K562 (cell line): ENCODE results near the gene COX5A. TPM values are rescaled to one million over a fixed set of nuclear protein-coding genes. Genes with fewer than 3 reads are reported as not detected.

ENCODE experiments used
- ATAC-seq: fragments of 200-7000 bp; cut with Tn5 transposase; 3 replicates; pipeline ENCODE4 v1.9.1; 2020; ENCODE audit warnings: moderate library complexity
- BruUV-seq: library from RNA; stranded (reverse); fragments of 400-500 nt; replicated peaks from 2 replicates; lab custom pipeline; 2021; lab: Mats Ljungman, UMichigan
- CTCF ChIA-PET: fragments of 300-600 bp; formaldehyde crosslinking; extraction: SDS; loops from one replicate; lab custom pipeline; 2021; ENCODE audit warnings: low intra/inter-chr PET ratio; lab: Yijun Ruan, JAX
- POLR2A ChIA-PET: fragments of 300-600, 350-650 bp; sonication (Branson Sonifier 250); formaldehyde crosslinking; extraction: SDS; loops from one replicate; lab custom pipeline; 2021; ENCODE audit warnings: antibody characterized with exemption, inconsistent platforms; lab: Yijun Ruan, JAX
- DNase-seq, 4 experiments: peaks; one replicate each; pipeline versions ENCODE4 v3.0.0 to v3.0.0-alpha.2; 2011 to 2018; ENCODE audit warnings: low spot score in 3 of 4, mixed read lengths in 3 of 4; ENCODE audit errors: extremely low read depth in 1 of 4
- FAIRE-seq: peaks from 2 replicates; lab custom pipeline; 2011; peaks lifted over from hg19 to GRCh38; lab: Jason Lieb, UNC
- H2AFZ ChIP-seq: 2 replicates; pipeline ENCODE4 v1.6.0; 2011; ENCODE audit warnings: low read depth, low read length, control low read depth, inconsistent platforms
- H3K27ac ChIP-seq: fragments of 200-600 bp; 3 replicates; pipeline ENCODE4 v1.8.0; 2011; ENCODE audit warnings: low read depth, mild to moderate bottlenecking, control low read depth, inconsistent platforms, low read length, moderate library complexity, mixed read lengths; ENCODE audit errors: extremely low read depth
- H3K27me3 ChIP-seq, 2 experiments: fragments of 300-600 bp in 1 of 2; 2 replicates in 1 of 2; 3 replicates in 1 of 2; pipeline versions ENCODE4 v1.6.0 to v1.8.0; 2011; ENCODE audit warnings: inconsistent platforms in 2 of 2, low read length in 2 of 2, mild to moderate bottlenecking in 1 of 2, mixed read lengths in 1 of 2, moderate library complexity in 1 of 2; ENCODE audit not compliant: control insufficient read depth in 2 of 2, insufficient read depth in 2 of 2
- H3K36me3 ChIP-seq: fragments of 300-600 bp; 3 replicates; pipeline ENCODE4 v1.8.0; 2011; ENCODE audit warnings: mild to moderate bottlenecking, low read length, inconsistent platforms; ENCODE audit not compliant: control insufficient read depth, insufficient read depth
- H3K4me1 ChIP-seq, 2 experiments: fragments of 200-600 bp in 1 of 2; replicated peaks in 1 of 2; 2 replicates in 1 of 2; 3 replicates in 1 of 2; pipeline versions ENCODE4 v1.5.1 to v1.8.0; 2011; ENCODE audit warnings: inconsistent platforms in 2 of 2, low read length in 2 of 2, mild to moderate bottlenecking in 1 of 2, mixed read lengths in 1 of 2, moderate library complexity in 1 of 2; ENCODE audit not compliant: control insufficient read depth in 2 of 2, insufficient read depth in 2 of 2
- H3K4me2 ChIP-seq: 2 replicates; pipeline ENCODE4 v1.6.1; 2011; ENCODE audit warnings: low read length, control low read depth, inconsistent platforms, mixed read lengths; ENCODE audit not compliant: insufficient read depth
- H3K4me3 ChIP-seq: fragments of 200-600 bp; sonication (generic), shearing (Covaris generic); 2 replicates; pipeline ENCODE4 v1.5.1; 2016; ENCODE audit warnings: control low read depth, inconsistent platforms
- H3K79me2 ChIP-seq: fragments of 200-600 bp; 3 replicates; pipeline ENCODE4 v1.8.0; 2011; ENCODE audit warnings: low read length, inconsistent platforms; ENCODE audit not compliant: control insufficient read depth, insufficient read depth
- H3K9ac ChIP-seq, 2 experiments: 2 replicates each; pipeline versions ENCODE4 v1.6.0 to v1.6.1; 2011; ENCODE audit warnings: low read depth in 2 of 2, low read length in 2 of 2, control low read depth in 1 of 2, inconsistent platforms in 1 of 2, mild to moderate bottlenecking in 1 of 2, mixed read lengths in 1 of 2; ENCODE audit not compliant: insufficient read depth in 1 of 2
- H3K9me1 ChIP-seq: one replicate; pipeline ENCODE4 v1.6.0; 2011; ENCODE audit warnings: inconsistent platforms, mild to moderate bottlenecking, low read length, moderate library complexity; ENCODE audit not compliant: control insufficient read depth, insufficient read depth
- H3K9me3 ChIP-seq: replicated peaks from 2 replicates; pipeline ENCODE4 v1.5.1; 2011; ENCODE audit warnings: low read depth, low read length, inconsistent platforms; ENCODE audit not compliant: control insufficient read depth, insufficient read depth
- H4K20me1 ChIP-seq: replicated peaks from 2 replicates; pipeline ENCODE4 v1.6.1; 2011; ENCODE audit warnings: low read length, inconsistent platforms, mixed read lengths; ENCODE audit not compliant: control insufficient read depth, insufficient read depth
- CC2D1A ChIP-seq: fragments of 450-650 bp; IDR thresholded peaks from 2 replicates; pipeline ENCODE4 v1.6.1; 2017; ENCODE audit warnings: mild to moderate bottlenecking
- MTA2 ChIP-seq: fragments of 450-650 bp; IDR thresholded peaks from 2 replicates; pipeline ENCODE4 v1.6.1; 2016; ENCODE audit warnings: low read depth
- PML ChIP-seq: IDR thresholded peaks from 2 replicates; pipeline ENCODE4 v1.6.1; 2012; ENCODE audit warnings: low read length, inconsistent platforms
- ZFP36 ChIP-seq: fragments of 150-350 bp; IDR thresholded peaks from 2 replicates; pipeline ENCODE4 v1.6.1; 2018; ENCODE audit warnings: low read length, low read depth; ENCODE audit not compliant: partially characterized antibody
- WGBS: fragments of 100-300 bp; shearing (Covaris generic); methylation state at CpG from one replicate; pipeline ENCODE4 v1.1.6; 2016; ENCODE audit warnings: low coverage, mixed read lengths; ENCODE audit not compliant: insufficient coverage; ENCODE audit errors: missing lambda C conversion rate; 5-methylcytosine and 5-hydroxymethylcytosine counted together
- in situ Hi-C: fragments of 300-500 bp; cut with MboI; formaldehyde crosslinking; loops from 4 replicates; pipeline ENCODE4 v1.15.0; 2018; ENCODE audit warnings: inconsistent platforms, mixed read lengths
- intact Hi-C: fragments of 100-400 bp; cut with micrococcal nuclease; formaldehyde crosslinking; loops from 2 replicates; pipeline ENCODE4 v1.14.2; 2022
- polyA plus RNA-seq, 8 experiments: library from polyadenylated mRNA; depleted of rRNA in 4 of 8; stranded (reverse) in 5 of 8; unstranded in 3 of 8; fragments of >200 nt; fragmentation: Nextera tagmentation in 2 of 8; fragmentation: Illumina TruSeq in 1 of 8; extraction: Ambion mirVana in 2 of 8; extraction: Trizol in 1 of 8; gene quantifications; 2 replicates each; pipeline versions ENCODE4 v1.2.1 to v1.2.3, GENCODE V29; 2011 to 2014; ENCODE audit warnings: inconsistent platforms in 1 of 8, missing spikeins in 1 of 8
- total RNA-seq, 7 experiments: library from RNA; depleted of rRNA in 6 of 7; stranded (reverse); fragments of >200 nt in 6 of 7; fragmentation: Illumina TruSeq in 2 of 7; extraction: Trizol in 2 of 7; gene quantifications; 2 replicates each; pipeline versions ENCODE4 v1.2.1 to v1.2.3, GENCODE V29; 2011 to 2021; ENCODE audit warnings: low replicate concordance in 1 of 7
- TF ChIP-seq, protein P1 (sequence below): fragments of 450-650 bp; IDR thresholded peaks from one replicate; pipeline ENCODE4 v1.6.1; 2018; ENCODE audit warnings: mild to moderate bottlenecking, moderate library complexity; ENCODE audit not compliant: partially characterized antibody

COX5A gene
- total and polyA plus RNA-seq, 9 of the 15 experiments (the other 6 are each of a cell fraction or from before 2014, with no cell fraction given), result 86.8 to 553 (median 371) TPM

DNA sequence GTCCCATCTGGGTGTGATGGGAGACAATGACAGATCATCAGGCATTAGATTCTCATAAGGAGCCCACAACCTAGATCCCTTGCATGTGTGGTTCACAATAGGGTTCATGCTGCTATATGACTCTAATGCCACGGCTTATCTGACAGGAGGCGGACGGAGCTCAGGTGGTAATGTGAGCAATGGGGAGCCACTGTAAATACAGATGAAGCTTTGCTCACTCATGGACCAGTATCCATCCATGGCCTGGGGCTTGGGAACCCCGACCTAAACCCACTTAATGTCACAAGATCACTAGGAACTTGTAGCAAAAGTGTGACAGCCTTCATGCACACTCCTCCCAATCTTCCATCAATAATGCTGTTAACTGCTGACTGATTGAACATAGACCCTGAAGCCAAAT lies 29.2 kb downstream of the COX5A start:
- Histone ChIP-seq H3K9ac (no peak overlapping the region), H3K27ac (no peak overlapping the region), H3K4me3 (no peak overlapping the region), H3K9me3 (no peaks in the 10 kb centered on the region), H3K9me1 (no peaks in the 10 kb centered on the region), H3K27me3 (no peaks in the 10 kb centered on the region), H3K4me1 (peaks cover 11 to 14% of the 10 kb centered on the region in 2 experiments; a peak in 4 of 5 replicates), H2AFZ (no peak overlapping the region), H3K79me2 (peaks cover 23% of the 10 kb centered on the region), H3K36me3 (peaks cover 36% of the 10 kb centered on the region), H3K4me2 (no peak overlapping the region), H4K20me1 (no peaks in the 10 kb centered on the region)
- no peak for ATAC-seq
- no TSS peak for BruUV-seq
- in situ Hi-C loops (no loop called here), intact Hi-C loops (loop anchor here (5.0 kb wide), 1 partner anchor 79 kb away; no protein-coding TSS in a partner anchor)
- 71% methylated on average over 4 of the region's 4 CpGs for WGBS
- POLR2A ChIA-PET, result interaction anchor here (0.6 to 3.8 kb wide), 5 partner anchors 9 to 311 kb away, joined by 3 to 29 read pairs (median 3); no protein-coding TSS in a partner anchor
- FAIRE-seq, result no peak
- no peak for DNase-seq
- CTCF ChIA-PET, result no interaction called here
- TF ChIP-seq ZFP36 (no peak), CC2D1A (no peak), PML (no peak), MTA2 (no peak)
- TF ChIP-seq, protein P1, sequence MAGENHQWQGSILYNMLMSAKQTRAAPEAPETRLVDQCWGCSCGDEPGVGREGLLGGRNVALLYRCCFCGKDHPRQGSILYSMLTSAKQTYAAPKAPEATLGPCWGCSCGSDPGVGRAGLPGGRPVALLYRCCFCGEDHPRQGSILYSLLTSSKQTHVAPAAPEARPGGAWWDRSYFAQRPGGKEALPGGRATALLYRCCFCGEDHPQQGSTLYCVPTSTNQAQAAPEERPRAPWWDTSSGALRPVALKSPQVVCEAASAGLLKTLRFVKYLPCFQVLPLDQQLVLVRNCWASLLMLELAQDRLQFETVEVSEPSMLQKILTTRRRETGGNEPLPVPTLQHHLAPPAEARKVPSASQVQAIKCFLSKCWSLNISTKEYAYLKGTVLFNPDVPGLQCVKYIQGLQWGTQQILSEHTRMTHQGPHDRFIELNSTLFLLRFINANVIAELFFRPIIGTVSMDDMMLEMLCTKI, result no peak
